Muscle of back (tissue), 11 donors: ENCODE measurements around the gene ENPEP. TPM values are rescaled to one million over a fixed set of nuclear protein-coding genes. Genes with fewer than 3 reads are reported as not detected.
"Not testable (repeated sequence)": the region's sequence is repeated elsewhere in the genome, so short reads cannot be mapped to it uniquely, and the experiment has no call there.

Experiments
- DNase-seq, 3 donors: peaks; one replicate each; pipeline versions ENCODE4 v3.0.0 to v3.0.0-alpha.2; 2013
- polyA plus RNA-seq, 10 donors: library from polyadenylated mRNA; unstranded; fragments of 120-200 nt; gene quantifications; one replicate each; pipeline ENCODE4 v1.2.1, GENCODE V29; 2013; ENCODE audit not compliant: insufficient read length in 10 of 10

Gene ENPEP
- polyA plus RNA-seq, 10 donors = 17.1 to 40.8 (median 24.7) TPM

GRCh38 chr4:110516106-110516922, 40.4 kb downstream of the ENPEP start:
- peak in 1 of 3 donors; percentile 55 for DNase-seq

DNA sequence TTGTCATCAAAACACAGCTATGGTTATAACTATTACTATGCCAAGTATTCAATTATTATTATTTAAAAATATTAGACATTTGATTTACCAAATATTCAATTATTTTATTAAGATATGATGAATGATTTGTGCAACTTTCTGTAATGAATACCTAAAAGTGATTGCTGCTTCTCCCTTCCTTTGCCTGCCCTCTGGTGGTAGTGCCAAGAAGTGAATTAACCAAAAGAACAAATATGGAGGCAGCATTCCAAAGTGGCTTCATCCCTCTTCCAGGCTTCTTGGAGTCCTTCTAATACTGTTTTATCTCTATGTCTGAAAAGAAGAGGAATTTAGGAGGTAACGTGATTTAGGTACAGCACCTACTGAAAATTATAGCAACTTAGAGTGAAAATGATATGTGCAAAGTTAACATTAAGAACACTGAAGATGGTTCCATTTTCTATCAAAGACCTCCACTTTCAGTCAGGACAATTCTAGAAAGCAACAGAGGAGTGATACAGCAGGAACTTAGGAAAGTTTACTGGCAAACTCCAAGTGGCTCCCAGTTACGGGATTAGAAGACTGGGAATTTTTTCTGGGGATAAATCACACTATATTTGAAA, 43.0 kb downstream of the ENPEP start:
- DNase-seq = peak in 1 of 3 donors; percentile 30

GRCh38 chr4:110520886-110521285, 44.9 kb downstream of the ENPEP start:
- no peak for DNase-seq

GRCh38 chr4:110526589-110526988, 50.6 kb downstream of the ENPEP start:
- no peak for DNase-seq

DNA sequence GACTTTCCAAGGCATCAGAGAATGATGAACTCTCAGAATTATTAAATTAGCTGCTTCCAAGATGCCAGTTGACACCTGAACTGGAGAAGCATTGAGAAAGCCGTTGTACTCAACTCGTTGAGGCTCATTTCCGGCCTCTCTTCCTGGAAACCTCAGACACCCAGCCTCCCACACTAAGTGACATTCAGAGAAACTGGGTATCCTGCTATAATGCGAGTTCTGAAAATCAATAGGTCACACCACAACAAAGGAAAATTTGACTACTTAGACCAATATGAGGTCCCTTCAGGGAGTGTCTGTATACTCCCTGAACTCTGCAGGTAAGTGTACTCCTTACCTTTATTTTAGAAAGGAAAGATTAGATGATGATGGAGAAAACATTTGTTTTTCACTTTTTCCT, 51.2 kb downstream of the ENPEP start:
- no peak for DNase-seq

- DNase-seq = peak in 1 of 3 donors; percentile 8
Observed at GRCh38 chr4:110532901-110533589, 57.1 kb downstream of the ENPEP start.

DNA sequence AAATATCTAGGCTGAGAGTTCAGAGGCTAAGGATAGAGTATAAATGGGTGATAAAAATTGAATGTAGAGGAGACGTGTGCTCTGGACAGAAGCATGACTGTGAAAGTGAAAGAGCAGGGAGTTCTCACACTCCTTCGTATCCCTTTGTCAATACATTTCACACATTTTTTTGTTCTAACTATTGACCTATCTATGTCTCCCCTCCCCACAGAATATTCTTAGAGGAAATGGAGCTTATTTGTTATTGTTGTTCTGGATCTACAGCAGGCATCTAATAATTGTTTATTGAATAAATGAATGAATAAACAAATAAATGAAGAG, 57.6 kb downstream of the ENPEP start:
- no peak for DNase-seq

DNA sequence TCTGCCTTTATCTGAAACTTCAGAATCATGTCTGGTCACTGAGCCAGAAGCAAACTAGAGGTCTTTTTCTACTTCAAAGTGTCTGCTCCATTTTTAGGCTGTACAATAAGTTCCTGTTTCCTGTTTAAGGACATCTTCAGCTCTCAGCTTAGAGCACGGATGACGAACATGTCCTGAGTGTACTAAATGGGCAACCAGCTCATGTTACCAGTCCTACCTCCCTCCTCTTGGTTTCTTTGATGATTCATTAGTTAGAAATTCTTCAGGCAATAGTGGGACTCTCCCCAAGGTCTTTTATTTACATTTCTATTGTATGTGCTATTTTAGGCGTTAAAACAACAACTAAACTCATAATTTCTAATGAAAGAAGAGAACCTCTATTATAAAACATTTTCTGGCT, 58.0 kb downstream of the ENPEP start:
- peak in 1 of 3 donors; percentile 87 for DNase-seq

- peak in 2 of 3 donors; percentile 32 to 38 for DNase-seq
Observed at GRCh38 chr4:110540581-110540980, 64.6 kb downstream of the ENPEP start.

DNA sequence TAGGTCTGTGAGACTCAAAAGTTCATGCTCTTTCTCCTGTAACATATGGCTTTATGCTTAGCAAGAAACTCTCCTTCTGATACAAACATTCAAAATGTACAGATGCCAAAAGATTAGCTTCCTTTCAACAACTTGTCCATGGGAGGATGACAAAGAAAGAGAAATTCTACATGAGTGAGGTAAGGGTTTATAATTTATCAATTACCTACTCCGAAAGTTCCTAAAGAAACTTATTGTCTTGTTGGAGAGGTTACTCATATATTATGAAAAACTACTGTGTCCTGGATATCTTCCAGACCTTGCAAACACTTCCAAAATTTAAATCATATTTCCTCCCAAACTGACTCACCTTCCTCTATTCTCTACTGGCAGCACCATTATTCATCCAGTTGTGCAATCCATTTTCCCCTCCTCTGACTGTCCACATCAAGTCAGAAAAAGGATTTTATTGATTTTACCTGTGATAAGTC, 65.1 kb downstream of the ENPEP start:
- DNase-seq = peak in 2 of 3 donors; percentile 20 to 74

DNA sequence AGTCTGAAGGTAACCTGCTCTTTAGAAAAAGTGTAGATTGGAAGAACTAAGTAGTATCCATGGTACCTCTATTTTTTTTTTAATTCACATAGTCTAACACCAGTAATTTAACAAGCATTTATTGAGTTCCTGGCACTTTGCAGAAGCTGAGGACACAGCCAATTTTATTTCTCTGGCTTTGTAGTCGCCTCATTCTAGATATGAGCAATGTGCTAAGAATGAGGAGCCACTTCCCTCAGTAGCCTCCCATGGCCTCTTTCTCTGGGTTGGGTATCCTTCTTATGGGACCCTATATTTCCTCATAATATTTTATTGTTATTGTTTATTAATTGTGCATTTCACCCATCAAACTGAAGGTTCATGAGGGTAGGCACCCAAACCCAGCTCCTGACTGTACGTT, 67.6 kb downstream of the ENPEP start:
- no peak for DNase-seq

- DNase-seq = no peak
Observed at GRCh38 chr4:110544594-110544993, 68.6 kb downstream of the ENPEP start.

GRCh38 chr4:110550260-110550659, 74.3 kb downstream of the ENPEP start:
- DNase-seq = no peak

DNA sequence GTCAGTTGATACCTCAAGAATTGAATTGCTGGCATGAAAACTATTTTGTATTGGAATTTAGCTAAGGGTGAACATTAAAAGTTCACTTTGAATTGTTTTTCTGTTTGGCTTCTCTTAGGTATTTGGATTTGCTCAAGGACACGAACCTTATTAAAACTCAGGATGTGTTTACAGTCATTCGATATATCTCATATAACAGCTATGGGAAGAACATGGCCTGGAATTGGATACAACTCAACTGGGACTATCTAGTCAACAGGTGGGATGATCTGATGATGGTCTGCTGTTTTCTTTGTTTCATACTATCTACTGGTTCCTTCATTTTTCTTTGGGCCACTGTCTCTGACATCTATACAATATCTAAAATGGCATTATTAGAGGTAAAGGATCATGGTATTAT, 77.2 kb downstream of the ENPEP start:
- DNase-seq = no peak

DNA sequence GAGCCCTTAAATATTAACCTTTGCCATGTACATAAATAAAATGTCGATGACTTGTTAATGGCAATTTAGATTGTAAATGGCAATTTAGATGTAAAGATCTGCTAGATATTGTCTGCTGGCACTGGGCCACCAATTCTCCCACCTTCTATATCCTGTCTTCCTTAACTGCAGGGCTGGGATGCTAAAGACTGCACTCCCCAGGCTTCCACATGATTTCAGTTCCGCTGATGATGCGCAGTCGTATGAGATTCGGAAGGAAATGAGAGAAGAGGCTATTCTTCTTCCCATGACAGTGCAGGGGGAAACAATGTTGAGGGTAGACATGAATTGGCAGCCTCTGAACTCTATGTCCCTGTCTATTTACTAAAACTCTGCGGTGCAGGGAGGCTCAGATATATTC, 91.3 kb downstream of the ENPEP start:
- no peak for DNase-seq

GRCh38 chr4:110576696-110577095, 100.7 kb downstream of the ENPEP start:
- DNase-seq = not testable (repeated sequence)

GRCh38 chr4:110586131-110586850, 110.3 kb downstream of the ENPEP start:
- DNase-seq = peak; percentile 21 to 40 (median 38)

DNA sequence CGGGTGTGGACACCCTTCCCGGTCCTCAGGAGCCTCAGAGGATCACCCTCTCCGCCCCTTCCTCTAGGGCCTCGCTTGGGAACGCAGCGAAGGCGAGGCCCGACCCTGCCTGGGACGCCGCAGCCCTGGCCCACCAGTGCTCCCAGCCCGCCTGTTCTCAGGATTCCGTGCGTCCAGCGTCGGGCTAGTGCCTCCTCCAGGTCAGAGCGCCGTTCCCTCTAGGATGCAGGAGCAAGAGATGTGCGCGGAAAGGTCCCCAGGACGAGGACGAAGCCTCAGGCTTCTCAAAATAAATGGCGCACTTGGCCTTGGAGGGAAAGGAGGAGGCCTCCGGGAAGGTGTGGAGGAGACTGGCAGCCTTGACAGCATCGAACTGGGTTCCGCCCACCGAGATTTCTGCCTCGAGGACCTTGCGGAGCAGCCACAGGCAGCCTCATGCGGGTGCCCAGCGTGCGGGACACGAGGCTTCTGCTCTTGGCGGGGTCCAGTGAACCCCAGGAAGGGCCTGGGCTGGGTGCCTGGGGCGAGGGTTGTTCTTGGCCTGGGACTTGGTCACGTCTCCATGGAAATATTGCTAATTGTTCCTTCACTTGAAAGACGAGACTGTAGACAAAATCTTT, 111.8 kb downstream of the ENPEP start:
- no peak for DNase-seq

DNA sequence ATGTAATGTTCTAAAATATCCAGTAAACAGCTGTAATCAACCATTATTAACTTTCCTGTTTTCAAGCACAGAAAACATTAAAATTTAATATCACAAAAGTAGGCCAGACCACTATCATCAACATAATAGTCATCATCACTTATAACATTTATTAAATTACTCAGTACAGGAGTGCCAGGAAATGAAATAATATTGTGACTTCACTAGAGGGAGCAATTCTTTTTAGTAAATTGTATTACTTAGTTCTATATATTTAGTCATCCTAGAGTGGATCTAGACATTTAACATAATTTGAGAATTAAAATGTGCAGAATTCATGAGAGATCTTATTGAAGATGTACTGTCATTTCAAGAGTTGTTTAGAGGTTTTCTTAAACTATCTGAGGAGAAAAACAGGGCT, 113.3 kb downstream of the ENPEP start:
- no peak for DNase-seq

GRCh38 chr4:110595583-110595982, 119.6 kb downstream of the ENPEP start:
- no peak for DNase-seq

GRCh38 chr4:110596431-110596830, 120.5 kb downstream of the ENPEP start:
- no peak for DNase-seq

DNA sequence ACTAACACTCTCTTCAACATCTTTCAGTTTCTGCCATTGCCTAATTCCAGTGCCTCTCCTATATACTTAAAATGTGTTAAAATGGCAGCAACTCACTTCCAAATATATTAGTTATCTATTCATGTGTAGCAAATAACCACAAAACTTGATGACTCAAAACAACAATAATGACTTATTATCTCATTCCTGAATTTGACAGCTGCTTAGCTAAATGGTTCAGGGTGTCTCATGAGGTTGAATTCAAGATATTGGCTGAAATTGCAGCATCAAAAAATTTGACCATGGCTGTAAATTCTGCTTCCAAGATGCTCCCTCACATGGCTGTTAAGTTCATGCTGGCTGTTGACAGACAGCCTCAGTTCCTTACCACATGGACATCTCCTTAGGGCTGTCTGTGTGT, 121.6 kb downstream of the ENPEP start:
- no peak for DNase-seq
